ENCODE data around the gene C9.

- TF ChIP-seq, protein P1, sequence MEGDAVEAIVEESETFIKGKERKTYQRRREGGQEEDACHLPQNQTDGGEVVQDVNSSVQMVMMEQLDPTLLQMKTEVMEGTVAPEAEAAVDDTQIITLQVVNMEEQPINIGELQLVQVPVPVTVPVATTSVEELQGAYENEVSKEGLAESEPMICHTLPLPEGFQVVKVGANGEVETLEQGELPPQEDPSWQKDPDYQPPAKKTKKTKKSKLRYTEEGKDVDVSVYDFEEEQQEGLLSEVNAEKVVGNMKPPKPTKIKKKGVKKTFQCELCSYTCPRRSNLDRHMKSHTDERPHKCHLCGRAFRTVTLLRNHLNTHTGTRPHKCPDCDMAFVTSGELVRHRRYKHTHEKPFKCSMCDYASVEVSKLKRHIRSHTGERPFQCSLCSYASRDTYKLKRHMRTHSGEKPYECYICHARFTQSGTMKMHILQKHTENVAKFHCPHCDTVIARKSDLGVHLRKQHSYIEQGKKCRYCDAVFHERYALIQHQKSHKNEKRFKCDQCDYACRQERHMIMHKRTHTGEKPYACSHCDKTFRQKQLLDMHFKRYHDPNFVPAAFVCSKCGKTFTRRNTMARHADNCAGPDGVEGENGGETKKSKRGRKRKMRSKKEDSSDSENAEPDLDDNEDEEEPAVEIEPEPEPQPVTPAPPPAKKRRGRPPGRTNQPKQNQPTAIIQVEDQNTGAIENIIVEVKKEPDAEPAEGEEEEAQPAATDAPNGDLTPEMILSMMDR (IDR thresholded peaks at IDR 0.05; ENCODE audit: insufficient read depth, low read length, poor library complexity, severe bottlenecking) = no peak
- no peak for TF ChIP-seq EZH2phosphoT487 (conservative IDR thresholded peaks at IDR 0.05; ENCODE audit: low read length)
Observed at GRCh38 chr5:39249069-39249468, 115.2 kb downstream of the C9 start.

All from SU-DHL-6 (cell line).